H9 (cell line): Measurements from ENCODE around the gene RNGTT. TPM values are rescaled to one million over a fixed set of nuclear protein-coding genes. Genes with fewer than 3 reads are reported as not detected.

ENCODE experiments used
- DNase-seq: peaks from one replicate; pipeline ENCODE4 v3.0.0-alpha.2; 2017
- H2AFZ ChIP-seq: one replicate; pipeline ENCODE4 v1.6.1; 2013; ENCODE audit warnings: mild to moderate bottlenecking, low read length, control low read depth, moderate library complexity
- H2AK5ac ChIP-seq: 2 replicates; pipeline ENCODE4 v1.6.1; 2013; ENCODE audit warnings: low read length, control low read depth, mixed read lengths; ENCODE audit not compliant: insufficient read length
- H2BK120ac ChIP-seq: one replicate; pipeline ENCODE4 v1.6.1; 2013; ENCODE audit warnings: low read depth, mild to moderate bottlenecking, low read length, control low read depth, inconsistent platforms; ENCODE audit not compliant: poor library complexity, severe bottlenecking
- H2BK12ac ChIP-seq: 2 replicates; pipeline ENCODE4 v1.6.1; 2013; ENCODE audit warnings: low read length, control low read depth, mixed read lengths, low read depth; ENCODE audit not compliant: insufficient read length
- H2BK15ac ChIP-seq: 2 replicates; pipeline ENCODE4 v1.6.1; 2013; ENCODE audit warnings: low read depth, low read length, control low read depth
- H2BK20ac ChIP-seq: one replicate; pipeline ENCODE4 v1.6.1; 2013; ENCODE audit warnings: low read depth, mild to moderate bottlenecking, low read length, control low read depth, inconsistent platforms; ENCODE audit not compliant: poor library complexity, severe bottlenecking
- H2BK5ac ChIP-seq: 2 replicates; pipeline ENCODE4 v1.6.1; 2013; ENCODE audit warnings: low read length, control low read depth, mixed read lengths; ENCODE audit not compliant: insufficient read length
- H3K14ac ChIP-seq: 2 replicates; pipeline ENCODE4 v1.6.1; 2013; ENCODE audit warnings: low read length, control low read depth; ENCODE audit not compliant: insufficient read depth
- H3K18ac ChIP-seq: 2 replicates; pipeline ENCODE4 v1.6.1; 2013; ENCODE audit warnings: low read depth, mild to moderate bottlenecking, mixed read lengths, low read length, control low read depth; ENCODE audit not compliant: insufficient read length
- H3K23ac ChIP-seq: 2 replicates; pipeline ENCODE4 v1.6.1; 2013; ENCODE audit warnings: low read length, control low read depth, mixed read lengths, low read depth; ENCODE audit not compliant: insufficient read length
- H3K23me2 ChIP-seq: 2 replicates; pipeline ENCODE4 v1.6.1; 2013; ENCODE audit warnings: low read depth, mild to moderate bottlenecking, mixed read lengths, low read length, control low read depth; ENCODE audit not compliant: insufficient read length, poor library complexity, severe bottlenecking
- H3K27ac ChIP-seq: 2 replicates; pipeline ENCODE4 v1.5.1; 2013; ENCODE audit warnings: low read length, control low read depth, mixed read lengths, low read depth; ENCODE audit not compliant: insufficient read length
- H3K27me3 ChIP-seq: 2 replicates; pipeline ENCODE4 v1.6.1; 2013; ENCODE audit warnings: low read length, control low read depth, inconsistent platforms; ENCODE audit not compliant: insufficient read depth
- H3K4ac ChIP-seq: 2 replicates; pipeline ENCODE4 v1.6.1; 2013; ENCODE audit warnings: low read depth, mild to moderate bottlenecking, control low read depth, inconsistent platforms, low read length, moderate library complexity
- H3K4me1 ChIP-seq: 2 replicates; pipeline ENCODE4 v1.6.1; 2013; ENCODE audit warnings: low read length, control low read depth, inconsistent platforms; ENCODE audit not compliant: insufficient read depth
- H3K4me2 ChIP-seq: 2 replicates; pipeline ENCODE4 v1.6.1; 2013; ENCODE audit warnings: low read length, control low read depth, mixed read lengths; ENCODE audit not compliant: insufficient read length, insufficient read depth
- H3K56ac ChIP-seq: 2 replicates; pipeline ENCODE4 v1.6.1; 2013; ENCODE audit warnings: low read depth, mild to moderate bottlenecking, mixed read lengths, low read length, control low read depth; ENCODE audit not compliant: insufficient read length
- H3K79me1 ChIP-seq: 2 replicates; pipeline ENCODE4 v1.6.1; 2013; ENCODE audit warnings: low read depth, mild to moderate bottlenecking, moderate library complexity, low read length, control low read depth, inconsistent platforms; ENCODE audit not compliant: insufficient read depth, poor library complexity, severe bottlenecking
- H3K79me2 ChIP-seq: 2 replicates; pipeline ENCODE4 v1.6.1; 2013; ENCODE audit warnings: low read length, control low read depth, inconsistent platforms; ENCODE audit not compliant: insufficient read depth
- H3K9ac ChIP-seq: 2 replicates; pipeline ENCODE4 v1.6.1; 2013; ENCODE audit warnings: low read length, control low read depth, mixed read lengths; ENCODE audit not compliant: insufficient read length; ENCODE audit errors: extremely low read depth
- H3K9me3 ChIP-seq: one replicate; pipeline ENCODE4 v1.6.1; 2013; ENCODE audit warnings: low read depth, low read length, inconsistent platforms; ENCODE audit not compliant: control insufficient read depth
- H3T11ph ChIP-seq: one replicate; pipeline ENCODE4 v1.6.1; 2013; ENCODE audit warnings: mild to moderate bottlenecking, low read length, control low read depth, inconsistent platforms
- H4K20me1 ChIP-seq: one replicate; pipeline ENCODE4 v1.6.1; 2013; ENCODE audit not compliant: control insufficient read depth, insufficient read length, insufficient read depth
- H4K5ac ChIP-seq: 2 replicates; pipeline ENCODE4 v1.6.1; 2013; ENCODE audit warnings: low read depth, mild to moderate bottlenecking, mixed read lengths, low read length, control low read depth; ENCODE audit not compliant: insufficient read length
- H4K8ac ChIP-seq: replicated peaks from 2 replicates; pipeline ENCODE4 v1.6.1; 2013; ENCODE audit warnings: low read length, control low read depth, mixed read lengths, low read depth; ENCODE audit not compliant: insufficient read length
- H4K91ac ChIP-seq: 2 replicates; pipeline ENCODE4 v1.6.1; 2013; ENCODE audit warnings: low read depth, mild to moderate bottlenecking, moderate library complexity, mixed read lengths, low read length, control low read depth; ENCODE audit not compliant: insufficient read length
- H3K27ac Mint-ChIP-seq, 3 experiments: 2 replicates in 2 of 3; 3 replicates in 1 of 3; pipeline ENCODE4 v1.8.0; 2020 to 2021; ENCODE audit warnings: mixed read lengths in 3 of 3, mild to moderate bottlenecking in 1 of 3, moderate library complexity in 1 of 3
- H3K27me3 Mint-ChIP-seq: 2 replicates; pipeline ENCODE4 v1.8.0; 2021; ENCODE audit warnings: low read depth, mild to moderate bottlenecking, moderate library complexity, mixed read lengths
- H3K36me3 Mint-ChIP-seq, 3 experiments: 2 replicates in 2 of 3; 3 replicates in 1 of 3; pipeline ENCODE4 v1.8.0; 2020 to 2021; ENCODE audit warnings: low read depth in 3 of 3, mixed read lengths in 3 of 3; ENCODE audit not compliant: insufficient read depth in 1 of 3
- H3K4me1 Mint-ChIP-seq, 2 experiments: 2 replicates each; pipeline ENCODE4 v1.8.0; 2020; ENCODE audit warnings: mixed read lengths in 2 of 2
- H3K4me3 Mint-ChIP-seq, 2 experiments: 2 replicates in 1 of 2; 3 replicates in 1 of 2; pipeline ENCODE4 v1.8.0; 2020 to 2021; ENCODE audit warnings: mild to moderate bottlenecking in 2 of 2, mixed read lengths in 2 of 2, moderate library complexity in 1 of 2
- H3K9me3 Mint-ChIP-seq, 2 experiments: 2 replicates in 1 of 2; 3 replicates in 1 of 2; pipeline ENCODE4 v1.8.0; 2020; ENCODE audit warnings: mild to moderate bottlenecking in 2 of 2, mixed read lengths in 2 of 2, moderate library complexity in 1 of 2
- CTCF ChIP-seq: fragments of 200-600 bp; sonication (generic); conservative IDR thresholded peaks from 3 replicates; pipeline ENCODE4 v1.8.0; 2021; ENCODE audit warnings: antibody characterized with exemption, mild to moderate bottlenecking
- WGBS: extraction: QIAGEN DNeasy Blood & Tissue Kit; methylation state at CpG from one replicate; pipeline ENCODE4 v1.1.7; 2013; ENCODE audit warnings: missing lambda C conversion rate, low lambda C conversion rate, mixed read lengths; ENCODE audit not compliant: insufficient read length; ENCODE audit errors: extremely low coverage; 5-methylcytosine and 5-hydroxymethylcytosine counted together
- total RNA-seq: library from RNA; stranded (reverse); gene quantifications from 2 replicates; pipeline ENCODE4 v1.2.1, GENCODE V29; 2021

Gene RNGTT
- total RNA-seq, 1 experiment from 2014 or later = 20.5 TPM

GRCh38 chr6:88623531-88623930 lies 339.9 kb downstream of the RNGTT start:
- H3K27ac Mint-ChIP-seq = no peak overlapping the region
- H2AK5ac ChIP-seq = no peak overlapping the region
- H3K27me3 ChIP-seq = no peaks in the 10 kb centered on the region

More at GRCh38 chr6:88623531-88623930, 339.9 kb downstream of the RNGTT start:
- H3K27ac ChIP-seq = no peak overlapping the region
- no peak overlapping the region for H3K56ac ChIP-seq
- H3K4me1 ChIP-seq = peaks cover 2% of the 10 kb centered on the region; the same call in 1 of the 2 replicates
- H4K8ac ChIP-seq = no peak overlapping the region
- H3K23ac ChIP-seq = no peak overlapping the region
- no peak overlapping the region for H3K14ac ChIP-seq
- H3K9ac ChIP-seq = no peak overlapping the region
- Mint-ChIP-seq H3K36me3 (no peaks in the 10 kb centered on the region), H3K27me3 (no peaks in the 10 kb centered on the region), H3K9me3 (no peaks in the 10 kb centered on the region), H3K4me3 (no peak overlapping the region), H3K4me1 (peaks cover 7 to 8% of the 10 kb centered on the region in 2 experiments)
- no peaks in the 10 kb centered on the region for H3K23me2 ChIP-seq
- no peak overlapping the region for H3K4ac ChIP-seq
- H4K91ac ChIP-seq = no peak overlapping the region
- no peak for TF ChIP-seq CTCF
- H2BK15ac ChIP-seq = no peak overlapping the region
- H2AFZ ChIP-seq = no peak overlapping the region
- H3T11ph ChIP-seq = no peak overlapping the region
- no peak overlapping the region for H3K4me2 ChIP-seq
- no peak overlapping the region for H2BK12ac ChIP-seq
- H2BK5ac ChIP-seq = no peak overlapping the region
- no peaks in the 10 kb centered on the region for H3K79me2 ChIP-seq
- H2BK120ac ChIP-seq = no peak overlapping the region
- H4K5ac ChIP-seq = no peak overlapping the region
- H2BK20ac ChIP-seq = no peak overlapping the region
- no peak overlapping the region for H3K18ac ChIP-seq
- H3K9me3 ChIP-seq = no peaks in the 10 kb centered on the region
- no peak for DNase-seq
- H4K20me1 ChIP-seq = no peaks in the 10 kb centered on the region
- no peaks in the 10 kb centered on the region for H3K79me1 ChIP-seq
- no CpG with 5 or more reads among the region's 2 CpGs for WGBS
